Hepatocyte (in vitro differentiated cells): ENCODE results near the gene CARD10.

Source experiments
- CTCF ChIP-seq: fragments of 200-600 bp; sonication (generic); IDR thresholded peaks from 2 replicates; pipeline ENCODE4 v1.5.1; 2016; ENCODE audit warnings: antibody characterized with exemption, mild to moderate bottlenecking; ENCODE audit not compliant: poor library complexity
- EZH2 ChIP-seq: fragments of 200-600 bp; sonication (generic); IDR thresholded peaks from 2 replicates; pipeline ENCODE4 v1.6.1; 2016; ENCODE audit warnings: antibody characterized with exemption, mild to moderate bottlenecking, borderline replicate concordance
- EZH2phosphoT487 ChIP-seq: fragments of 200-600 bp; sonication (generic); IDR thresholded peaks from one replicate; pipeline ENCODE4 v1.6.1; 2018; ENCODE audit warnings: antibody characterized with exemption, mild to moderate bottlenecking, low read depth, moderate library complexity; ENCODE audit not compliant: unreplicated experiment, severe bottlenecking

- TF ChIP-seq CTCF = no peak
- TF ChIP-seq EZH2 = no peak
- no peak for TF ChIP-seq EZH2phosphoT487
These were observed 20.0 kb downstream of the CARD10 start for GRCh38 chr22:37499027-37499707.
